Ishikawa (cell line): ENCODE measurements around the gene ZNF318.
A peak's percentile ranks its signal among the peaks of the same experiment; 100 is the strongest.

Experiments
- CEBPB ChIP-seq: IDR thresholded peaks from 2 replicates; pipeline ENCODE4 v1.6.1; 2012
- CREB1 ChIP-seq: IDR thresholded peaks from 2 replicates; pipeline ENCODE4 v1.6.1; 2012; ENCODE audit warnings: low read depth
- EGR1 ChIP-seq: IDR thresholded peaks from 2 replicates; pipeline ENCODE4 v1.6.1; 2012
- EP300 ChIP-seq: IDR thresholded peaks from 2 replicates; pipeline ENCODE4 v1.6.1; 2012; ENCODE audit warnings: borderline replicate concordance
- FOXM1 ChIP-seq: IDR thresholded peaks from 2 replicates; pipeline ENCODE4 v1.6.1; 2012; ENCODE audit warnings: low read depth, borderline replicate concordance
- MAX ChIP-seq: IDR thresholded peaks from 2 replicates; pipeline ENCODE4 v1.6.1; 2012
- NFIC ChIP-seq: IDR thresholded peaks from 2 replicates; pipeline ENCODE4 v1.6.1; 2012
- RAD21 ChIP-seq: IDR thresholded peaks from 2 replicates; pipeline ENCODE4 v1.6.1; 2012; ENCODE audit warnings: low read depth
- TAF1 ChIP-seq: IDR thresholded peaks from 2 replicates; pipeline ENCODE4 v1.6.1; 2012; ENCODE audit warnings: low read depth, mild to moderate bottlenecking
- TCF12 ChIP-seq: IDR thresholded peaks from 2 replicates; pipeline ENCODE4 v1.6.1; 2012; ENCODE audit warnings: low read depth
- TEAD4 ChIP-seq: IDR thresholded peaks from 2 replicates; pipeline ENCODE4 v1.6.1; 2012
- YY1 ChIP-seq: IDR thresholded peaks from 2 replicates; pipeline ENCODE4 v1.6.1; 2012; ENCODE audit warnings: low read depth
- ZBTB7A ChIP-seq: IDR thresholded peaks from 2 replicates; pipeline ENCODE4 v1.6.1; 2012; ENCODE audit warnings: low read depth
- TF ChIP-seq, protein P1 (sequence below): IDR thresholded peaks from 2 replicates; pipeline ENCODE4 v1.6.1; 2012
- TF ChIP-seq, protein P2 (sequence below): IDR thresholded peaks from 2 replicates; pipeline ENCODE4 v1.6.1; 2012; ENCODE audit warnings: low read depth, mild to moderate bottlenecking

The ZNF318 gene

GRCh38 chr6:43335469-43335868 is 34.0 kb downstream of the ZNF318 start:
- TF ChIP-seq TAF1 = no peak
- TF ChIP-seq, protein P1, sequence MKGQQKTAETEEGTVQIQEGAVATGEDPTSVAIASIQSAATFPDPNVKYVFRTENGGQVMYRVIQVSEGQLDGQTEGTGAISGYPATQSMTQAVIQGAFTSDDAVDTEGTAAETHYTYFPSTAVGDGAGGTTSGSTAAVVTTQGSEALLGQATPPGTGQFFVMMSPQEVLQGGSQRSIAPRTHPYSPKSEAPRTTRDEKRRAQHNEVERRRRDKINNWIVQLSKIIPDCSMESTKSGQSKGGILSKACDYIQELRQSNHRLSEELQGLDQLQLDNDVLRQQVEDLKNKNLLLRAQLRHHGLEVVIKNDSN = no peak
- no peak for TF ChIP-seq RAD21
- TF ChIP-seq, protein P2, sequence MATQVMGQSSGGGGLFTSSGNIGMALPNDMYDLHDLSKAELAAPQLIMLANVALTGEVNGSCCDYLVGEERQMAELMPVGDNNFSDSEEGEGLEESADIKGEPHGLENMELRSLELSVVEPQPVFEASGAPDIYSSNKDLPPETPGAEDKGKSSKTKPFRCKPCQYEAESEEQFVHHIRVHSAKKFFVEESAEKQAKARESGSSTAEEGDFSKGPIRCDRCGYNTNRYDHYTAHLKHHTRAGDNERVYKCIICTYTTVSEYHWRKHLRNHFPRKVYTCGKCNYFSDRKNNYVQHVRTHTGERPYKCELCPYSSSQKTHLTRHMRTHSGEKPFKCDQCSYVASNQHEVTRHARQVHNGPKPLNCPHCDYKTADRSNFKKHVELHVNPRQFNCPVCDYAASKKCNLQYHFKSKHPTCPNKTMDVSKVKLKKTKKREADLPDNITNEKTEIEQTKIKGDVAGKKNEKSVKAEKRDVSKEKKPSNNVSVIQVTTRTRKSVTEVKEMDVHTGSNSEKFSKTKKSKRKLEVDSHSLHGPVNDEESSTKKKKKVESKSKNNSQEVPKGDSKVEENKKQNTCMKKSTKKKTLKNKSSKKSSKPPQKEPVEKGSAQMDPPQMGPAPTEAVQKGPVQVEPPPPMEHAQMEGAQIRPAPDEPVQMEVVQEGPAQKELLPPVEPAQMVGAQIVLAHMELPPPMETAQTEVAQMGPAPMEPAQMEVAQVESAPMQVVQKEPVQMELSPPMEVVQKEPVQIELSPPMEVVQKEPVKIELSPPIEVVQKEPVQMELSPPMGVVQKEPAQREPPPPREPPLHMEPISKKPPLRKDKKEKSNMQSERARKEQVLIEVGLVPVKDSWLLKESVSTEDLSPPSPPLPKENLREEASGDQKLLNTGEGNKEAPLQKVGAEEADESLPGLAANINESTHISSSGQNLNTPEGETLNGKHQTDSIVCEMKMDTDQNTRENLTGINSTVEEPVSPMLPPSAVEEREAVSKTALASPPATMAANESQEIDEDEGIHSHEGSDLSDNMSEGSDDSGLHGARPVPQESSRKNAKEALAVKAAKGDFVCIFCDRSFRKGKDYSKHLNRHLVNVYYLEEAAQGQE = no peak
- TF ChIP-seq CREB1 = no peak
- no peak for TF ChIP-seq TCF12
- no peak for TF ChIP-seq YY1
- no peak for TF ChIP-seq NFIC
- TF ChIP-seq FOXM1 = no peak
- TF ChIP-seq EGR1 = no peak
- TF ChIP-seq EP300 = no peak
- no peak for TF ChIP-seq MAX
- TF ChIP-seq TEAD4 = no peak

- TF ChIP-seq CEBPB = no peak
- no peak for TF ChIP-seq EP300
- peak; percentile 58 for TF ChIP-seq RAD21
- no peak for TF ChIP-seq CREB1
- TF ChIP-seq MAX = no peak
- TF ChIP-seq NFIC = peak; percentile 42
- TF ChIP-seq, protein P1 = no peak
- TF ChIP-seq EGR1 = no peak
- 0 out of 2 replicates have a peak, but pooled peaks have one; percentile 15 for TF ChIP-seq TEAD4
- TF ChIP-seq, protein P2 = no peak
- no peak for TF ChIP-seq ZBTB7A
- no peak for TF ChIP-seq TAF1
- TF ChIP-seq TCF12 = no peak
- TF ChIP-seq YY1 = no peak
- no peak for TF ChIP-seq FOXM1
Observed at GRCh38 chr6:43334466-43335095, 34.9 kb downstream of the ZNF318 start.

- TF ChIP-seq EP300 = no peak
- no peak for TF ChIP-seq RAD21
- no peak for TF ChIP-seq CREB1
- TF ChIP-seq, protein P2 = no peak
- no peak for TF ChIP-seq TEAD4
- no peak for TF ChIP-seq YY1
- TF ChIP-seq TAF1 = no peak
- no peak for TF ChIP-seq ZBTB7A
- no peak for TF ChIP-seq CEBPB
- TF ChIP-seq, protein P1 = no peak
- TF ChIP-seq EGR1 = no peak
- no peak for TF ChIP-seq MAX
- no peak for TF ChIP-seq NFIC
Observed at GRCh38 chr6:43331891-43332290, 37.6 kb downstream of the ZNF318 start.
